ENCODE data around the gene NTPCR.

Gene NTPCR

GRCh38 chr1:233019778-233020325 is 69.4 kb downstream of the NTPCR start:
- TF ChIP-seq GATA2 (IDR thresholded peaks at IDR 0.05; ENCODE audit: low read depth, low read length) = no peak
- TF ChIP-seq GATA3 (IDR thresholded peaks at IDR 0.05; ENCODE audit: low read depth, low read length) = no peak

DNA sequence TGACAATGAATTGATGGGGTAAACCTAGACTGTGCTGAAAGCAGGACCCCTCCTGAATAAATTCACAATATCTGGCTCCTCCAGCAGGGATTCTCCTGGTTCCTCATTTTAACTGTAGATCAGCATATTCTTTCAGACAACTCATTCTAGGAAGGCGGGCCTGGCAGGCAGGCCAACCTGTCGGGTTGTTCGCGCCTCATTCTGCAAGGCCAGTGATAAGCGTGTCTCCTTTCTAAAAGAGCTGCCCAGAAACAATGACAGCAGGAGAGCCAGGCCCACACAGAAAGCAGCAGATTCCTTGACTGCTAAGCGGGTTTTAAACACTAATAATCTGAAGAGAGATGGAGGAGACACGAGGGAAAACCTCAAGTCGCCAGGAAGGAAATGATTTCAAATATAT is 70.0 kb downstream of the NTPCR start:
- no peak for TF ChIP-seq GATA3 (IDR thresholded peaks at IDR 0.05; ENCODE audit: low read depth, low read length)
- TF ChIP-seq GATA2 (IDR thresholded peaks at IDR 0.05; ENCODE audit: low read depth, low read length) = no peak

GRCh38 chr1:233022246-233022645 is 71.8 kb downstream of the NTPCR start:
- TF ChIP-seq GATA3 (IDR thresholded peaks at IDR 0.05; ENCODE audit: low read depth, low read length) (no peak), GATA2 (IDR thresholded peaks at IDR 0.05; ENCODE audit: low read depth, low read length) (no peak)

GRCh38 chr1:233024199-233024598 is 73.8 kb downstream of the NTPCR start:
- TF ChIP-seq GATA3 (IDR thresholded peaks at IDR 0.05; ENCODE audit: low read depth, low read length) (no peak), GATA2 (IDR thresholded peaks at IDR 0.05; ENCODE audit: low read depth, low read length) (no peak)

DNA sequence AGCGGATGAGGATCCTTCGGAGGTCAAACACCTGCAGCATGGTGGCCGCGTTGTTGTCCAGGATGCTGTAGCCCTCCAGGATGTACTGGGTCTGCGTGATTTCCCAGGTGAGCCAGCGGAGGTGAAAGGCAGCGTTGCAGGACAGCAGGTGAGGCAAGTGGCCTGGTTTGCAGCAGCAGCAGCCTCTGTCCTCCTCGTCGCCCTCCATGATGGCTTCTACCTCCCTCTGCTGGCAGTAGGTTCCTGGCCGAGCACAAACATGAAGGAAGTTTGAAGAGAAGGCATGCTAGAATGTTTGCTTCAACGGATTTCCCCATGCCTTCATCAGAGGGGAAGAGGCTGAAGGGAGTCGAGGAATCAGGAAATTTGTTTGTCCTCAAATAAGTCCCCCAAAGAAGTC is 74.7 kb downstream of the NTPCR start:
- TF ChIP-seq GATA2 (IDR thresholded peaks at IDR 0.05; ENCODE audit: low read depth, low read length) = no peak
- TF ChIP-seq GATA3 (IDR thresholded peaks at IDR 0.05; ENCODE audit: low read depth, low read length) = no peak

- no peak for TF ChIP-seq GATA3 (IDR thresholded peaks at IDR 0.05; ENCODE audit: low read depth, low read length)
- TF ChIP-seq GATA2 (IDR thresholded peaks at IDR 0.05; ENCODE audit: low read depth, low read length) = no peak
Measured at GRCh38 chr1:233025567-233025966, 75.2 kb downstream of the NTPCR start.

- no peak for TF ChIP-seq GATA3 (IDR thresholded peaks at IDR 0.05; ENCODE audit: low read depth, low read length)
- no peak for TF ChIP-seq GATA2 (IDR thresholded peaks at IDR 0.05; ENCODE audit: low read depth, low read length)
Measured at GRCh38 chr1:233027046-233027445, 76.6 kb downstream of the NTPCR start.

DNA sequence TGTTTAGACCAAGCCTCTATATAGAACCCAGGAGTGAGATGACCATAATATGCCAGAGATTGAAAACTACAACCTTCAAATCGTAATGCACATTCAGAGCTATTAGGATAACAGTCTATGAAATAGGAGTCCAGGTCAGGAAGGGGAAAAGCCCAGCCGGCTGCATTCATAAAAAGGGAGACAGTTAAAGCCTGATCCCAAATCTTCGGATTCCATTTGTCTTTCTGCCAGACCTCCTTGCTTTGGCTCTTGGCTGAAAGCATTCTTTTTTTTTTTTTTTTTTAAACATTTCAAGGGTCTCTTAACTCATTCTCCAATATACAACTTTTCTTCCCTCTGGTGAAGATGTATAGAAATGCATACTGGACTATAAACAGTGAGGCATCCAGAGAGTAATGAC is 81.1 kb downstream of the NTPCR start:
- TF ChIP-seq GATA2 (IDR thresholded peaks at IDR 0.05; ENCODE audit: low read depth, low read length) = no peak
- no peak for TF ChIP-seq GATA3 (IDR thresholded peaks at IDR 0.05; ENCODE audit: low read depth, low read length)

DNA sequence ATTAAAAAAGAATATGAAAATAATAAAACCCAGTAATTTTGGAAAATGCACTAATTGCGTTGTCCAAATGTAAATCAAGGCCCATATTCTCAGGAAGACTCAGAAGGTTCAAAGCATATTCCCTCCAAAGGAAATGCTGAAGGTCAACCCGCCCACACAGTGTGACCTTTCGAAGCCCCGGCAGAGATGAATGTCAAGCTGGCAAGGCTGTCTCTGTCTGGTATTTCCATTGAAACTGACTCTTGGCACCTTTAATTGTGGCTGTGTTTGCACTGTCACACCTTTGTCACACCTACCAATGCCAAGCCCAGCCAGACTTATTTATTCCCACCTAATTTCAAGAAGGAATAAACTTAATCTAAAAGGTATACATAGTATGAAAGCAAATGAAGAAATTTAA is 82.5 kb downstream of the NTPCR start:
- no peak for TF ChIP-seq GATA3 (IDR thresholded peaks at IDR 0.05; ENCODE audit: low read depth, low read length)

GRCh38 chr1:233033361-233033760 is 83.0 kb downstream of the NTPCR start:
- TF ChIP-seq GATA3 (IDR thresholded peaks at IDR 0.05; ENCODE audit: low read depth, low read length) (no peak), GATA2 (IDR thresholded peaks at IDR 0.05; ENCODE audit: low read depth, low read length) (no peak)
